Smooth muscle cell (in vitro differentiated cells): Measurements from ENCODE around the gene ATP2A1. TPM values are rescaled to one million over a fixed set of nuclear protein-coding genes. Genes with fewer than 3 reads are reported as not detected.

Experiments
- DNase-seq: peaks from one replicate; lab custom pipeline; 2025; ENCODE audit not compliant: unreplicated experiment; lab: John Stamatoyannopoulos, UW
- H2AFZ ChIP-seq: fragments of 200-600 bp; sonication (generic); 2 replicates; pipeline ENCODE4 v1.6.0; 2016; ENCODE audit warnings: antibody characterized with exemption, low read depth, mild to moderate bottlenecking
- H3F3A ChIP-seq: fragments of 200-600 bp; sonication (generic); 2 replicates; pipeline ENCODE4 v1.6.0; 2017; ENCODE audit warnings: antibody characterized with exemption, low read depth
- H3K27ac ChIP-seq: fragments of 200-600 bp; sonication (generic); 2 replicates; pipeline ENCODE4 v1.5.1; 2016; ENCODE audit warnings: low read depth, mild to moderate bottlenecking
- H3K27me3 ChIP-seq: fragments of 200-600 bp; sonication (generic); 2 replicates; pipeline ENCODE4 v1.6.1; 2016; ENCODE audit warnings: low read depth, mild to moderate bottlenecking
- H3K36me3 ChIP-seq: fragments of 200-600 bp; sonication (generic); 2 replicates; pipeline ENCODE4 v1.5.1; 2016; ENCODE audit warnings: low read depth
- H3K4me1 ChIP-seq: fragments of 200-600 bp; sonication (generic); 2 replicates; pipeline ENCODE4 v1.5.1; 2016; ENCODE audit warnings: low read depth
- H3K4me2 ChIP-seq: fragments of 200-600 bp; sonication (generic); 2 replicates; pipeline ENCODE4 v1.6.0; 2016; ENCODE audit warnings: mild to moderate bottlenecking
- H3K4me3 ChIP-seq: fragments of 200-600 bp; sonication (generic); 2 replicates; pipeline ENCODE4 v1.5.1; 2016; ENCODE audit warnings: mild to moderate bottlenecking
- H3K79me2 ChIP-seq: fragments of 200-600 bp; sonication (generic); 2 replicates; pipeline ENCODE4 v1.6.0; 2016; ENCODE audit warnings: low read depth, mild to moderate bottlenecking
- H3K9ac ChIP-seq: fragments of 200-600 bp; sonication (generic); 2 replicates; pipeline ENCODE4 v1.6.0; 2016; ENCODE audit warnings: low read depth
- H3K9me3 ChIP-seq: fragments of 200-600 bp; sonication (generic); replicated peaks from 2 replicates; pipeline ENCODE4 v1.5.1; 2016; ENCODE audit warnings: low read depth
- H4K20me1 ChIP-seq: fragments of 200-600 bp; sonication (generic); 2 replicates; pipeline ENCODE4 v1.6.0; 2016; ENCODE audit warnings: low read depth
- WGBS: methylation state at CpG from one replicate; pipeline ENCODE4 v1.1.7; 2016; ENCODE audit warnings: low lambda C conversion rate; 5-methylcytosine and 5-hydroxymethylcytosine counted together
- polyA plus RNA-seq: library from polyadenylated mRNA; unstranded; fragments of >200 nt; fragmentation: Nextera tagmentation; extraction: Ambion mirVana; gene quantifications from 2 replicates; pipeline ENCODE4 v1.2.1, GENCODE V29; 2016
- total RNA-seq: library from RNA; depleted of rRNA; stranded (reverse); fragments of >200 nt; gene quantifications from 2 replicates; pipeline ENCODE4 v1.2.3, GENCODE V29; 2014
- TF ChIP-seq, protein P1 (sequence below): fragments of 200-600 bp; sonication (generic); IDR thresholded peaks from 2 replicates; pipeline ENCODE4 v1.5.1; 2017; ENCODE audit warnings: borderline replicate concordance, mild to moderate bottlenecking, antibody characterized with exemption; ENCODE audit not compliant: insufficient read depth, poor library complexity, severe bottlenecking

Gene ATP2A1
- total and polyA plus RNA-seq, 2 experiments from 2014 or later, result 0.09 to 1.2 TPM

DNA sequence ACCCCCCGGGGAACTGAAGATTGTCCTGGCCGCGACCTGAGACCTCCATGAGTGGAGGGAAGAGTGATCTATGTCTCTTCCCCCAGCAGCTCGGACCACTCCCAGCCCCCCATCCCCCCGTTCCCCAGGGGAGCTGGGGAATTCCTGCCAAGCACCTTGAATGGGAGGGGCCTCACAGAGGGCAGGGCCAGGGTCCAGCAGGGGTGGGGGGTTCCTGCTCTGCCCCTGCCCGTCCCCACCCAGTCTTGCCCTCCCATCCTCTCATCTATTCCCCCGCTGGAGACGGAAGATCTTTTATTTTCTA is 41.6 kb upstream of the ATP2A1 start:
- Histone ChIP-seq H2AFZ (no peak overlapping the region), H4K20me1 (peaks cover 42% of the 10 kb centered on the region), H3K27me3 (no peaks in the 10 kb centered on the region), H3K9ac (no peak overlapping the region), H3K4me3 (no peak overlapping the region), H3K27ac (no peak overlapping the region), H3F3A (peaks cover 33% of the 10 kb centered on the region), H3K79me2 (peaks cover 10% of the 10 kb centered on the region), H3K36me3 (peaks cover 18% of the 10 kb centered on the region), H3K4me1 (no peaks in the 10 kb centered on the region), H3K4me2 (no peak overlapping the region), H3K9me3 (no peaks in the 10 kb centered on the region)
- WGBS, result 93% methylated on average over 5 of the region's 8 CpGs
- DNase-seq, result no peak
- TF ChIP-seq, protein P1, sequence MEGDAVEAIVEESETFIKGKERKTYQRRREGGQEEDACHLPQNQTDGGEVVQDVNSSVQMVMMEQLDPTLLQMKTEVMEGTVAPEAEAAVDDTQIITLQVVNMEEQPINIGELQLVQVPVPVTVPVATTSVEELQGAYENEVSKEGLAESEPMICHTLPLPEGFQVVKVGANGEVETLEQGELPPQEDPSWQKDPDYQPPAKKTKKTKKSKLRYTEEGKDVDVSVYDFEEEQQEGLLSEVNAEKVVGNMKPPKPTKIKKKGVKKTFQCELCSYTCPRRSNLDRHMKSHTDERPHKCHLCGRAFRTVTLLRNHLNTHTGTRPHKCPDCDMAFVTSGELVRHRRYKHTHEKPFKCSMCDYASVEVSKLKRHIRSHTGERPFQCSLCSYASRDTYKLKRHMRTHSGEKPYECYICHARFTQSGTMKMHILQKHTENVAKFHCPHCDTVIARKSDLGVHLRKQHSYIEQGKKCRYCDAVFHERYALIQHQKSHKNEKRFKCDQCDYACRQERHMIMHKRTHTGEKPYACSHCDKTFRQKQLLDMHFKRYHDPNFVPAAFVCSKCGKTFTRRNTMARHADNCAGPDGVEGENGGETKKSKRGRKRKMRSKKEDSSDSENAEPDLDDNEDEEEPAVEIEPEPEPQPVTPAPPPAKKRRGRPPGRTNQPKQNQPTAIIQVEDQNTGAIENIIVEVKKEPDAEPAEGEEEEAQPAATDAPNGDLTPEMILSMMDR, result no peak

DNA sequence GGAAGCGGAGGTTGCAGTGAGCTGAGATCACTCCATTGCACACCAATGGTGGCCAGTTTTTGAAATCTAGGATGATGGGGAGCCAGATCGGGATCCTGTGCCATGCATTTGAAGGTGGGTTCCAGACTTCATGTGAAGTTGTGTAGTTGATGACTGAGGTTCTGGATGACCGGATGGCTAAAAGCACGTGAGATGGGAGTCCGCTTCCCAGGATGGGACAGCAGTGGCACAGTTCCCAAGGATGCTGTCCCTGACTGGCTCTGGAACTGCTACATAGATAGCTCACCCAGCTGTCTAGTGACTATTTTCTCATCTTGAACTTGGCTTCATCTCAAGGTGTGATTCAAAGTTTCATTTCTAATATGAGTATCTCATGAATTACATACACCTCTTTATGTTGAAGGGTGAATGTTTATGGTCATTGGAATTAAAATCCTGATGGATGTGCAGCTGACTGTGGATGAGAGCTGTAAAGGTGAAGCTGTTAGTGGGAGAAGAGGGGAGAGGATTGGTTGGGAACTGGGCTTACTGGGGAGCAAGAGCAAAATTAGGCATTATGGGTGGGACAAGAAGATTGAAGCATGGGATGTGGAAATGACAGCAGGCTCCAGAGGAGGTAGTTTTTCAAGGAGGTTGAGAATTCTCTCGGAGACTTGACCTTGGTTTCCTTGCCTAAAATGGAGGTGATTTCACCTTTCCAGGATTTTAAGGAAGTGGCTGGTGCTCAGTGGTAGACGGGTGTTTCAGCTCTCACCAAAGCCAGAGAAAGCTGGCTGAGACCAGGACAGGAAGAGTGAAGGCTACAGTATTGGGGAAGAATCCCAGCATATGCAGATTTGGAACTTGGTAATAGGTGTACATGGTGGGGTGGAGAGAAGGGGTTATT is 40.4 kb upstream of the ATP2A1 start:
- Histone ChIP-seq H2AFZ (no peak overlapping the region), H4K20me1 (peaks cover 30% of the 10 kb centered on the region), H3K79me2 (no peaks in the 10 kb centered on the region), H3K4me2 (no peak overlapping the region), H3K27me3 (no peaks in the 10 kb centered on the region), H3K36me3 (peaks cover 6% of the 10 kb centered on the region), H3F3A (peaks cover 30% of the 10 kb centered on the region), H3K9me3 (no peaks in the 10 kb centered on the region), H3K27ac (no peak overlapping the region), H3K4me3 (no peak overlapping the region), H3K9ac (no peak overlapping the region), H3K4me1 (no peaks in the 10 kb centered on the region)
- DNase-seq, result no peak
- over 99% methylated on average over 7 of the region's 7 CpGs for WGBS
- TF ChIP-seq, protein P1, result no peak

DNA sequence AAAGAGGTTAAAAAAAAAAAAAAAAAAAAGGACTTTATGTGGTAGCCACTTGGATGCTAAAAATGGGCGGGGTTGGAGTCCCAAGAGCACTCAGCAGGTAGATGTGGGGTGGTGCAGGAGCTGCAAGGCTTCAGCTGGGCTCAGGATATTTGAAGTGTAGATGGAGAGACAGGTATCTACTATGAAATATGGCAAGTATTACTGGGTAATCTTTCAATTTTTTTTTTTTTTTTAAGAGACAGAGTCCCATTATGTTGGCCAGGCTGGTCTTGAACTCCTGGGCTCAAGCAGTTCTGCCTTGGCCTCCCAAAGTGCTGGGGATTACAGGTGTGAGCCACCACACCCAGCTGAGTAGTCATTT is 39.8 kb upstream of the ATP2A1 start:
- no peak overlapping the region for H3K4me3 ChIP-seq
- TF ChIP-seq, protein P1, result no peak
- no peaks in the 10 kb centered on the region for H3K27me3 ChIP-seq
- H3K27ac ChIP-seq, result no peak overlapping the region
- no peaks in the 10 kb centered on the region for H3K79me2 ChIP-seq
- H2AFZ ChIP-seq, result no peak overlapping the region
- no peaks in the 10 kb centered on the region for H3K9me3 ChIP-seq
- H3K4me2 ChIP-seq, result no peak overlapping the region
- H3K9ac ChIP-seq, result no peak overlapping the region
- no peak for DNase-seq
- WGBS, result 100% methylated on average over 1 of the region's 1 CpG
- H4K20me1 ChIP-seq, result peaks cover 23% of the 10 kb centered on the region
- H3K36me3 ChIP-seq, result no peaks in the 10 kb centered on the region
- peaks cover 24% of the 10 kb centered on the region for H3F3A ChIP-seq
- no peaks in the 10 kb centered on the region for H3K4me1 ChIP-seq
